AG04449 (cell line): ENCODE results near the gene TAT.
A peak's percentile ranks its signal among the peaks of the same experiment; 100 is the strongest.
"Not testable (repeated sequence)": the region's sequence is repeated elsewhere in the genome, so short reads cannot be mapped to it uniquely, and the experiment has no call there.

Source experiments
- CTCF ChIA-PET: fragments of 350-600 bp; formaldehyde crosslinking; extraction: SDS; loops from one replicate; lab custom pipeline; 2021; ENCODE audit warnings: antibody characterized with exemption; lab: Yijun Ruan, JAX
- POLR2A ChIA-PET: fragments of 400-600, 350-600 bp; formaldehyde crosslinking; extraction: SDS; loops from one replicate; lab custom pipeline; 2020; ENCODE audit warnings: antibody characterized with exemption, inconsistent platforms; lab: Yijun Ruan, JAX
- DNase-seq: peaks from one replicate; pipeline ENCODE4 v3.0.0-alpha.2; 2010; ENCODE audit warnings: low read depth, low spot score
- H3K4me3 ChIP-seq: 2 replicates; pipeline ENCODE4 v1.5.1; 2011; ENCODE audit warnings: low read depth, mild to moderate bottlenecking, control low read depth, low read length
- CTCF ChIP-seq: IDR thresholded peaks from one replicate; pipeline ENCODE4 v1.5.1; 2011; ENCODE audit warnings: mild to moderate bottlenecking, moderate library complexity, low read length, control low read depth, inconsistent platforms; ENCODE audit not compliant: insufficient read depth; ENCODE audit errors: missing control alignments

The TAT gene

GRCh38 chr16:71618429-71618828 lies 41.5 kb upstream of the TAT start:
- DNase-seq, result no peak
- no peak overlapping the region for H3K4me3 ChIP-seq
- CTCF ChIA-PET, result interaction anchor here (1.0 to 7.0 kb wide), 3 partner anchors 8 to 53 kb away, joined by 3 to 43 read pairs (median 3); no protein-coding TSS in a partner anchor
- POLR2A ChIA-PET, result no interaction called here
- TF ChIP-seq CTCF, result no peak

GRCh38 chr16:71614956-71615355 lies 38.1 kb upstream of the TAT start:
- DNase-seq, POLR2A ChIA-PET, H3K4me3 ChIP-seq, CTCF ChIA-PET: not testable (repeated sequence)

DNA sequence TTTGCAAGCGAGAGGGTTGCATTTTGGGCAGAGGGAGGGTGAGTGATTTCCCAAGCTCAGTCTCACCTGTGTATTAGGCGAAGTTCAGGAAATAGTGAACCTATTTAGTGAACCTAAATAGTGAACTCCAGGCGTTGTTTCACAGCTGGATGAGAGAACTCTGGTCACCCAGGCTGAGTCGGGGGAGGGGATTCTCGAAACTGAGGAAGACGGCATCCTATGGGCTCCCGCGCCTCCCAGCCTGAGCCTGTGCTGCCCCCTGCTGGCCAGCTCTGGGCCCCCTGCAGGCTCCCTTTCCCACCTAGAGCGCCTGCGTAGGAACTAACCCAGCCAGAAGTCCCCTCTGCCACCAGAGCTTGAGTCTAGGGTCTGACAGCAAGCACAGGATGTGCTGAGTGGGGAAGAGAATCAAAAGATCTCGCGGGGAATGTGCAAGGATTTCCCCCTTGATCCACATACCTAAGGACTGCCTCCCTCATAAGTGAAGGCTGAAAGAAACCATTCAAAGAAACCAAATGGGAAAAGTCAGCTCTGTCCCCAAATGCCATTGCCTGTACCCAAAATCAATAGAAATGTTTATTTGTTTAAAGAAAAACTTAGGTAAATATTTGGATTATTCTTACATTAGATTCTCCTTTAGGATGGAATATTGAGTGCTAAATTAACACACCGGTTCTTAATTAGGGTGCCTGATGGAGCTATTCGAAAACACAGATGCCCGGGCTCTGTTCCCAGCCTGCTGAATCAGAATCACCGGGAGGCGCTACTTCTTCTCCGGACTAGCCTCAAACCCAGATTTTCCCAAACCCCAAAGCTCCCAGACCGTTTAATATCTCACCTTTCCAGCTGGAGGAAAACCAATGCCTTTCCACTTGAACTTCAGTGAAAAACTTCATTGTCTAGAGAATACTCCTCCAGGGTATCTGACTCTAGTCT lies 34.3 kb upstream of the TAT start:
- H3K4me3 ChIP-seq, result no peak overlapping the region
- TF ChIP-seq CTCF, result peak; percentile 93
- no peak for DNase-seq
- POLR2A ChIA-PET, result interaction anchor here (0.7 kb wide), 1 partner anchor 26 kb away, joined by 3 read pairs; no protein-coding TSS in a partner anchor
- CTCF ChIA-PET, result interaction anchor here (0.8 to 3.4 kb wide), 42 partner anchors 9 to 205 kb away, joined by 3 to 43 read pairs (median 5); partner anchors contain the start of gene TAT

GRCh38 chr16:71610447-71610846 lies 33.6 kb upstream of the TAT start:
- no peak overlapping the region for H3K4me3 ChIP-seq
- POLR2A ChIA-PET, result no interaction called here
- CTCF ChIA-PET, result interaction anchor here (0.8 to 3.4 kb wide), 40 partner anchors 8 to 204 kb away, joined by 3 to 43 read pairs (median 5); partner anchors contain the start of gene TAT
- DNase-seq, result no peak
- no peak for TF ChIP-seq CTCF

DNA sequence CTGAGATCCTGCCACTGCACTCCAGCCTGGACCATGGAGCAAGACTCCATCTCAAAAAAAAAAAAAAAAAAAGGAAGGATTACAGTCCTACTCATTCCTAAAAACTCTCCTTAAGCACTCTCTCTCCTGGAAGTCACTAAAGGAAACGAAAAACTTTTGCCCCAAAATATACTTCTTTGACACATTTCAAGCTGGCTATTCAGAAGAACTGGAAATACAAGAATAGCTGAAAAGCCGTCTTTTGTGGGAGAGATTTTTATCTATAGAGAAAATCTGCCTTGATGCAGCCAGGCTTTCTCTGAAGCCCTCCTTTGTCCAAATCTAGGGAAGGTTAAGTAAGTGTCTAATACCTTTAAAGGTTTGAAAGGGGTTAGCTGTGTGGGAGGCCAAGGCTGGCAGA lies 32.2 kb upstream of the TAT start:
- POLR2A ChIA-PET, result no interaction called here
- no peak for TF ChIP-seq CTCF
- no peak overlapping the region for H3K4me3 ChIP-seq
- CTCF ChIA-PET, result interaction anchor here (0.7 to 3.4 kb wide), 2 partner anchors 13 to 850 kb away, joined by 3 to 43 read pairs; no protein-coding TSS in a partner anchor
- DNase-seq, result no peak

- TF ChIP-seq CTCF, result no peak
- POLR2A ChIA-PET, result no interaction called here
- CTCF ChIA-PET, result interaction anchor here (5.1 kb wide), 1 partner anchor 10 kb away, joined by 28 read pairs; no protein-coding TSS in a partner anchor
- H3K4me3 ChIP-seq, result no peak overlapping the region
- no peak for DNase-seq
Observed at GRCh38 chr16:71600822-71601221, 23.9 kb upstream of the TAT start.

- DNase-seq, result not testable (repeated sequence)
- CTCF ChIA-PET, result interaction anchor here (5.1 kb wide), 1 partner anchor 13 kb away, joined by 28 read pairs; no protein-coding TSS in a partner anchor
Observed at GRCh38 chr16:71598426-71598825, 21.5 kb upstream of the TAT start.

GRCh38 chr16:71595340-71595826 lies 18.5 kb upstream of the TAT start:
- DNase-seq, H3K4me3 ChIP-seq, POLR2A ChIA-PET: not testable (repeated sequence)
- CTCF ChIA-PET, result interaction anchor here (1.6 kb wide), 1 partner anchor 15 kb away, joined by 7 read pairs; no protein-coding TSS in a partner anchor

More at GRCh38 chr16:71598426-71598825, 21.5 kb upstream of the TAT start:
- POLR2A ChIA-PET, H3K4me3 ChIP-seq: not testable (repeated sequence)
